ENCODE measurements around the gene CCDC136.

CCDC136 gene

GRCh38 chr7:128827971-128828711, 36.4 kb downstream of the CCDC136 start:
- Mint-ChIP-seq H3K4me3 (peak overlapping the region; percentile 56), H3K9me3 (no peaks in the 10 kb centered on the region), H3K36me3 (ENCODE audit: low read depth) (no peaks in the 10 kb centered on the region), H3K27ac (peak overlapping the region; percentile 95), H3K4me1 (peaks cover 67% of the 10 kb centered on the region), H3K27me3 (ENCODE audit: low read depth, poor library complexity) (peaks cover 3% of the 10 kb centered on the region)
- no peak for TF ChIP-seq CTCF (IDR thresholded peaks at IDR 0.05)
- peak; percentile 12 for DNase-seq

GRCh38 chr7:128829391-128830166, 37.8 kb downstream of the CCDC136 start:
- peaks cover 77% of the 10 kb centered on the region for H3K4me1 Mint-ChIP-seq
- H3K9me3 Mint-ChIP-seq, result no peaks in the 10 kb centered on the region
- peak overlapping the region; percentile 71 for H3K27ac Mint-ChIP-seq
- DNase-seq, result peak; percentile 21
- peaks cover 3% of the 10 kb centered on the region for H3K27me3 Mint-ChIP-seq (ENCODE audit: low read depth, poor library complexity)
- H3K4me3 Mint-ChIP-seq, result peak overlapping the region; percentile 72
- no peak for TF ChIP-seq CTCF (IDR thresholded peaks at IDR 0.05)
- H3K36me3 Mint-ChIP-seq (ENCODE audit: low read depth), result no peaks in the 10 kb centered on the region

GRCh38 chr7:128830231-128831177, 38.7 kb downstream of the CCDC136 start, which contains the start of gene FLNC:
Gene FLNC (plus strand): TSS chr7:128830406. CDS start chr7:128830638, 232 bp downstream.
- DNase-seq, result peak; percentile 68
- Mint-ChIP-seq H3K27ac (peak within 1 kb of the TSS; percentile 95), H3K36me3 (ENCODE audit: low read depth) (no peaks in the 10 kb centered on the region), H3K4me1 (peaks cover 75% of the 10 kb centered on the region), H3K27me3 (ENCODE audit: low read depth, poor library complexity) (peaks cover 3% of the 10 kb centered on the region), H3K4me3 (peak within 1 kb of the TSS; percentile 84), H3K9me3 (no peaks in the 10 kb centered on the region)
- no peak for TF ChIP-seq CTCF (IDR thresholded peaks at IDR 0.05)

- Mint-ChIP-seq H3K4me3 (peak overlapping the region; percentile 84), H3K36me3 (ENCODE audit: low read depth) (no peaks in the 10 kb centered on the region), H3K27ac (peak overlapping the region; percentile 95), H3K4me1 (peaks cover 71% of the 10 kb centered on the region), H3K27me3 (ENCODE audit: low read depth, poor library complexity) (peaks cover 3% of the 10 kb centered on the region), H3K9me3 (no peaks in the 10 kb centered on the region)
- DNase-seq, result peak; percentile 67
- no peak for TF ChIP-seq CTCF (IDR thresholded peaks at IDR 0.05)
Measured at GRCh38 chr7:128831178-128831993, 39.6 kb downstream of the CCDC136 start.

All from nephron progenitor cell (in vitro differentiated cells).